ENCODE results near the gene PRKN. TPM values are rescaled to one million over a fixed set of nuclear protein-coding genes. Genes with fewer than 3 reads are reported as not detected.

PRKN gene
- total RNA-seq, 1 donor from 2014 or later, result 25.5 TPM

DNA sequence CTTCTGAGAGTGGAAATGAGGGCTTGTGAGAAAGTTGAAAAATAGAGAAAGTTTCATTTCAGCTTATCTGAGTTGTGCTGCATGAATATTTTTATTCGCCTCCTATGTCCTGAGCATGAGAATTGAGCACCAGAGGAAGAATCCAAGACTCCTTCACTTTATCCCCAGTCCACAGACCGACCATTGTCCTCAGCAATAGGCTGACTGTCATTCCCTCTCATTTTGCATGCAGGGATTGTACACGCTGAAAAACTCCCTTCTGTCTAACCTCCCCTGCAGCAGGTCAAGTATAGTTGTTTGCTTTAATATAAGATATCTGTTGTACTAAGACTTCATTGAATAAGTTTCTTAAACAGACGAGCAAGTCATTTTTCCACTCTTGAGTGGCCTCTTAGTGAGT lies 437.6 kb downstream of the PRKN start:
- intact Hi-C loops (cut with micrococcal nuclease), result no loop called here
- Histone ChIP-seq H3K9me3 (replicated peaks) (no peaks in the 10 kb centered on the region), H3K4me1 (peaks cover 15% of the 10 kb centered on the region), H3K27me3 (ENCODE audit: low read depth) (no peaks in the 10 kb centered on the region), H3K4me3 (no peak overlapping the region), H3K27ac (replicated peaks) (no peak overlapping the region), H3K36me3 (no peaks in the 10 kb centered on the region)
- TF ChIP-seq, protein P1, sequence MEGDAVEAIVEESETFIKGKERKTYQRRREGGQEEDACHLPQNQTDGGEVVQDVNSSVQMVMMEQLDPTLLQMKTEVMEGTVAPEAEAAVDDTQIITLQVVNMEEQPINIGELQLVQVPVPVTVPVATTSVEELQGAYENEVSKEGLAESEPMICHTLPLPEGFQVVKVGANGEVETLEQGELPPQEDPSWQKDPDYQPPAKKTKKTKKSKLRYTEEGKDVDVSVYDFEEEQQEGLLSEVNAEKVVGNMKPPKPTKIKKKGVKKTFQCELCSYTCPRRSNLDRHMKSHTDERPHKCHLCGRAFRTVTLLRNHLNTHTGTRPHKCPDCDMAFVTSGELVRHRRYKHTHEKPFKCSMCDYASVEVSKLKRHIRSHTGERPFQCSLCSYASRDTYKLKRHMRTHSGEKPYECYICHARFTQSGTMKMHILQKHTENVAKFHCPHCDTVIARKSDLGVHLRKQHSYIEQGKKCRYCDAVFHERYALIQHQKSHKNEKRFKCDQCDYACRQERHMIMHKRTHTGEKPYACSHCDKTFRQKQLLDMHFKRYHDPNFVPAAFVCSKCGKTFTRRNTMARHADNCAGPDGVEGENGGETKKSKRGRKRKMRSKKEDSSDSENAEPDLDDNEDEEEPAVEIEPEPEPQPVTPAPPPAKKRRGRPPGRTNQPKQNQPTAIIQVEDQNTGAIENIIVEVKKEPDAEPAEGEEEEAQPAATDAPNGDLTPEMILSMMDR (IDR thresholded peaks at IDR 0.05; ENCODE audit: borderline replicate concordance), result no peak
- DNase-seq, result no peak

DNA sequence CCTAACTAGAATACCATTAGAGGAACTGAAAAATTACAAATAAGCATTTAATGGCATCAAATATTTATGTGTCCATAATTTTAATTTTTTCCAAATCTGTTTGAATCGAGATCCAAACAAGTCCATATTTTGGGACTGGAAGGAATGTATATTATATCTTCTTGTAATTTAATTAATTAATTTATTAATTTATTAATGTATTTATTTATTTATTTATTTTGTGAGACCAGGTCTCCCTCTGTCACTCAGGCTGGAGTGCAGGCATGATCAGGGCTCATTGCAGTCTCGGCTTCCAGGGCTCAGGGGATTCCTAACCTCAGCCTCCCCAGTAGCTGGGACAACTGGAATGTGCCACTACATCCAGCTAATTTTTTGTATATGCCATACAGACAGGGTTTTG lies 453.6 kb downstream of the PRKN start:
- TF ChIP-seq, protein P1 (IDR thresholded peaks at IDR 0.05; ENCODE audit: borderline replicate concordance), result no peak
- H3K9me3 ChIP-seq (replicated peaks), result no peaks in the 10 kb centered on the region
- H3K4me1 ChIP-seq, result no peaks in the 10 kb centered on the region
- H3K36me3 ChIP-seq, result no peaks in the 10 kb centered on the region
- H3K4me3 ChIP-seq, result no peak overlapping the region
- intact Hi-C loops (cut with micrococcal nuclease), result no loop called here
- no peak for DNase-seq
- no peak overlapping the region for H3K27ac ChIP-seq (replicated peaks)
- no peaks in the 10 kb centered on the region for H3K27me3 ChIP-seq (ENCODE audit: low read depth)

DNA sequence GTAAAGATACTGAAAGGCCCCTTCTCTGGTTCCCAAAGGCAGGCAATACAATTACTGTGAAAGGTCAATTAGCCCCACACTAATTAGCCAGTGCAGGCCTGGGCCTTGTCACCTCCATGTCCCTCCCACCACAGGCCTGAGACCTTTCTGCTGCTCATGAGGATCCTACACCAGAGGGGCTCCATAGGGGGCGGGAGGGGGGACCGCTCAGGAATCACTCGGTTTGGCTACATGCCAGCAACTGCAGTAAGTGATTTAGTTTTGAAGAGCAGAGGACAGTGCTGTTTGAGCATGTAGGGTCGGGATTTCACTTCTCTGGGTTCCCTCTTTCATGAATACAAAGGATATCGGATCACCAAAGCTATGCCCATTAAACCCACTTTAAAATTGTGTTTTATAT lies 455.6 kb downstream of the PRKN start:
- no peaks in the 10 kb centered on the region for H3K27me3 ChIP-seq (ENCODE audit: low read depth)
- TF ChIP-seq, protein P1 (IDR thresholded peaks at IDR 0.05; ENCODE audit: borderline replicate concordance), result no peak
- DNase-seq, result no peak

DNA sequence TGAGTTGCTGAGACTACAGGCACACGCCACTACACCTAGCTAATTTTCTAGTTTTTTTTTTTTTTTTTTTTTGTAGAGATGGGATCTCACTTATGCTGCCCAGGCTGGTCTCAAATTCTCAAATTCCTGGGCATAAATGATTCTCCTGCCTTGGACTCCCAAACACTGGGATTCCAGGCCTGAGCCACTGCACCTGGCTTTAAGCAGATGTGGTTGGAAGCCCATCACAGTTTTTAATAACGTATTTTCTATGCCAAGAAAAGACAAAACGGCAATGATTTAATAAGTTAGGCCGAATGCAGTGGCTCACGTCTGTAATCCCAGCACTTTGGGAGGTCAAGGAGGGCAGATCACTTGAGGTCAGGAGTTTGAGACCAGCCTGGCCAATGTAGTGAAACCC lies 456.6 kb downstream of the PRKN start:
- no peak overlapping the region for H3K4me3 ChIP-seq
- H3K9me3 ChIP-seq (replicated peaks), result no peaks in the 10 kb centered on the region
- no peaks in the 10 kb centered on the region for H3K27me3 ChIP-seq (ENCODE audit: low read depth)
- H3K4me1 ChIP-seq, result no peaks in the 10 kb centered on the region
- no peaks in the 10 kb centered on the region for H3K36me3 ChIP-seq
- intact Hi-C loops (cut with micrococcal nuclease), result no loop called here
- TF ChIP-seq, protein P1 (IDR thresholded peaks at IDR 0.05; ENCODE audit: borderline replicate concordance), result no peak
- H3K27ac ChIP-seq (replicated peaks), result no peak overlapping the region
- DNase-seq, result no peak

More for the DNA sequence above, 455.6 kb downstream of the PRKN start:
- H3K36me3 ChIP-seq, result no peaks in the 10 kb centered on the region
- intact Hi-C loops (cut with micrococcal nuclease), result no loop called here
- H3K27ac ChIP-seq (replicated peaks), result no peak overlapping the region
- H3K4me1 ChIP-seq, result no peaks in the 10 kb centered on the region
- H3K9me3 ChIP-seq (replicated peaks), result no peaks in the 10 kb centered on the region
- no peak overlapping the region for H3K4me3 ChIP-seq

DNA sequence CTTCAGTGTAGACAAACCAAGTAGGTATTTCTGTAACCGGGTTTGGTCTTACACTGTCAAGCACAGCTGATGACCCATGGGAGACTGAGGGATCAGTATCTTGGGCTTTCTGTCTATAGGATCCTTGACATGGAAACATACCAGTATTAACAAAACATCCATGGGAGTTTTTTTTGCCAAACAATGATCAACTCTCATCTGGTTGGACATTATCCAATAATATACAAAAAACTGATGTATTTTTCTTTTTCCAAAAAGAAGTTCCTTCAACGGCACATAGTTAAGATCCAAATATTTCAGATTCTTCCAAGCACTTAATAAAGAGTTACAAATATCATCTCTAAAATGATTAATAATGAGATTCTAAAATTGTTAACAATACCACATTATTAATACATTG lies 459.9 kb downstream of the PRKN start:
- H3K4me3 ChIP-seq, result no peak overlapping the region
- H3K4me1 ChIP-seq, result no peaks in the 10 kb centered on the region
- intact Hi-C loops (cut with micrococcal nuclease), result no loop called here
- TF ChIP-seq, protein P1 (IDR thresholded peaks at IDR 0.05; ENCODE audit: borderline replicate concordance), result no peak
- H3K36me3 ChIP-seq, result no peaks in the 10 kb centered on the region
- H3K27ac ChIP-seq (replicated peaks), result no peak overlapping the region
- no peaks in the 10 kb centered on the region for H3K9me3 ChIP-seq (replicated peaks)
- DNase-seq, result no peak
- no peaks in the 10 kb centered on the region for H3K27me3 ChIP-seq (ENCODE audit: low read depth)

DNA sequence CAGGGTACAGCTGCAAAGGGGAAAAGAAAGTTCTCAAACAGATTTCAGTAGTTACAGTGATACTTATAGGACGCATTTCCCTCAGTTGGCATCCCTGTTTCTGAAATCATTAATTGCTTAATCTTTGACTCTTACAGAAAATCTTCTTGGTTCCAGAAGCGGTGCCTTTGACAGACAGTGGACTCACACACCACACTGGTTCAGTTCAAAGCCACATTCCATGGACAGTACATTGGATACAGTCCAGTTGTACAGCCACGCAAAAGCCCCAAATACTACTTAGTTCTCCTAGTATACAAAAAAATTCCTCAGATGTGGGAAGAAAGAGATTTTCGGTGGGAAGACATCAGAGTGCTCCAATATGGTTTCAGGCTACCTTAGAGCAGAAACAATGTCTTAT lies 460.4 kb downstream of the PRKN start:
- Histone ChIP-seq H3K4me1 (no peaks in the 10 kb centered on the region), H3K27me3 (ENCODE audit: low read depth) (no peaks in the 10 kb centered on the region), H3K36me3 (no peaks in the 10 kb centered on the region), H3K4me3 (no peak overlapping the region), H3K27ac (replicated peaks) (no peak overlapping the region), H3K9me3 (replicated peaks) (no peaks in the 10 kb centered on the region)
- DNase-seq, result no peak
- TF ChIP-seq, protein P1 (IDR thresholded peaks at IDR 0.05; ENCODE audit: borderline replicate concordance), result no peak
- intact Hi-C loops (cut with micrococcal nuclease), result no loop called here
